H9 (cell line): ENCODE data around the gene C19orf81. TPM values are rescaled to one million over a fixed set of nuclear protein-coding genes. Genes with fewer than 3 reads are reported as not detected.

Experiments used
- DNase-seq: peaks from one replicate; pipeline ENCODE4 v3.0.0-alpha.2; 2017
- H2AFZ ChIP-seq: one replicate; pipeline ENCODE4 v1.6.1; 2013; ENCODE audit warnings: mild to moderate bottlenecking, low read length, control low read depth, moderate library complexity
- H2AK5ac ChIP-seq: 2 replicates; pipeline ENCODE4 v1.6.1; 2013; ENCODE audit warnings: low read length, control low read depth, mixed read lengths; ENCODE audit not compliant: insufficient read length
- H2BK120ac ChIP-seq: one replicate; pipeline ENCODE4 v1.6.1; 2013; ENCODE audit warnings: low read depth, mild to moderate bottlenecking, low read length, control low read depth, inconsistent platforms; ENCODE audit not compliant: poor library complexity, severe bottlenecking
- H2BK12ac ChIP-seq: 2 replicates; pipeline ENCODE4 v1.6.1; 2013; ENCODE audit warnings: low read length, control low read depth, mixed read lengths, low read depth; ENCODE audit not compliant: insufficient read length
- H2BK15ac ChIP-seq: 2 replicates; pipeline ENCODE4 v1.6.1; 2013; ENCODE audit warnings: low read depth, low read length, control low read depth
- H2BK20ac ChIP-seq: one replicate; pipeline ENCODE4 v1.6.1; 2013; ENCODE audit warnings: low read depth, mild to moderate bottlenecking, low read length, control low read depth, inconsistent platforms; ENCODE audit not compliant: poor library complexity, severe bottlenecking
- H2BK5ac ChIP-seq: 2 replicates; pipeline ENCODE4 v1.6.1; 2013; ENCODE audit warnings: low read length, control low read depth, mixed read lengths; ENCODE audit not compliant: insufficient read length
- H3K14ac ChIP-seq: 2 replicates; pipeline ENCODE4 v1.6.1; 2013; ENCODE audit warnings: low read length, control low read depth; ENCODE audit not compliant: insufficient read depth
- H3K18ac ChIP-seq: 2 replicates; pipeline ENCODE4 v1.6.1; 2013; ENCODE audit warnings: low read depth, mild to moderate bottlenecking, mixed read lengths, low read length, control low read depth; ENCODE audit not compliant: insufficient read length
- H3K23ac ChIP-seq: 2 replicates; pipeline ENCODE4 v1.6.1; 2013; ENCODE audit warnings: low read length, control low read depth, mixed read lengths, low read depth; ENCODE audit not compliant: insufficient read length
- H3K23me2 ChIP-seq: 2 replicates; pipeline ENCODE4 v1.6.1; 2013; ENCODE audit warnings: low read depth, mild to moderate bottlenecking, mixed read lengths, low read length, control low read depth; ENCODE audit not compliant: insufficient read length, poor library complexity, severe bottlenecking
- H3K27ac ChIP-seq: 2 replicates; pipeline ENCODE4 v1.5.1; 2013; ENCODE audit warnings: low read length, control low read depth, mixed read lengths, low read depth; ENCODE audit not compliant: insufficient read length
- H3K27me3 ChIP-seq: 2 replicates; pipeline ENCODE4 v1.6.1; 2013; ENCODE audit warnings: low read length, control low read depth, inconsistent platforms; ENCODE audit not compliant: insufficient read depth
- H3K4ac ChIP-seq: 2 replicates; pipeline ENCODE4 v1.6.1; 2013; ENCODE audit warnings: low read depth, mild to moderate bottlenecking, control low read depth, inconsistent platforms, low read length, moderate library complexity
- H3K4me1 ChIP-seq: 2 replicates; pipeline ENCODE4 v1.6.1; 2013; ENCODE audit warnings: low read length, control low read depth, inconsistent platforms; ENCODE audit not compliant: insufficient read depth
- H3K4me2 ChIP-seq: 2 replicates; pipeline ENCODE4 v1.6.1; 2013; ENCODE audit warnings: low read length, control low read depth, mixed read lengths; ENCODE audit not compliant: insufficient read length, insufficient read depth
- H3K56ac ChIP-seq: 2 replicates; pipeline ENCODE4 v1.6.1; 2013; ENCODE audit warnings: low read depth, mild to moderate bottlenecking, mixed read lengths, low read length, control low read depth; ENCODE audit not compliant: insufficient read length
- H3K79me1 ChIP-seq: 2 replicates; pipeline ENCODE4 v1.6.1; 2013; ENCODE audit warnings: low read depth, mild to moderate bottlenecking, moderate library complexity, low read length, control low read depth, inconsistent platforms; ENCODE audit not compliant: insufficient read depth, poor library complexity, severe bottlenecking
- H3K79me2 ChIP-seq: 2 replicates; pipeline ENCODE4 v1.6.1; 2013; ENCODE audit warnings: low read length, control low read depth, inconsistent platforms; ENCODE audit not compliant: insufficient read depth
- H3K9ac ChIP-seq: 2 replicates; pipeline ENCODE4 v1.6.1; 2013; ENCODE audit warnings: low read length, control low read depth, mixed read lengths; ENCODE audit not compliant: insufficient read length; ENCODE audit errors: extremely low read depth
- H3K9me3 ChIP-seq: one replicate; pipeline ENCODE4 v1.6.1; 2013; ENCODE audit warnings: low read depth, low read length, inconsistent platforms; ENCODE audit not compliant: control insufficient read depth
- H3T11ph ChIP-seq: one replicate; pipeline ENCODE4 v1.6.1; 2013; ENCODE audit warnings: mild to moderate bottlenecking, low read length, control low read depth, inconsistent platforms
- H4K20me1 ChIP-seq: one replicate; pipeline ENCODE4 v1.6.1; 2013; ENCODE audit not compliant: control insufficient read depth, insufficient read length, insufficient read depth
- H4K5ac ChIP-seq: 2 replicates; pipeline ENCODE4 v1.6.1; 2013; ENCODE audit warnings: low read depth, mild to moderate bottlenecking, mixed read lengths, low read length, control low read depth; ENCODE audit not compliant: insufficient read length
- H4K8ac ChIP-seq: replicated peaks from 2 replicates; pipeline ENCODE4 v1.6.1; 2013; ENCODE audit warnings: low read length, control low read depth, mixed read lengths, low read depth; ENCODE audit not compliant: insufficient read length
- H4K91ac ChIP-seq: 2 replicates; pipeline ENCODE4 v1.6.1; 2013; ENCODE audit warnings: low read depth, mild to moderate bottlenecking, moderate library complexity, mixed read lengths, low read length, control low read depth; ENCODE audit not compliant: insufficient read length
- H3K27ac Mint-ChIP-seq, 3 experiments: 2 replicates in 2 of 3; 3 replicates in 1 of 3; pipeline ENCODE4 v1.8.0; 2020 to 2021; ENCODE audit warnings: mixed read lengths in 3 of 3, mild to moderate bottlenecking in 1 of 3, moderate library complexity in 1 of 3
- H3K27me3 Mint-ChIP-seq: 2 replicates; pipeline ENCODE4 v1.8.0; 2021; ENCODE audit warnings: low read depth, mild to moderate bottlenecking, moderate library complexity, mixed read lengths
- H3K36me3 Mint-ChIP-seq, 3 experiments: 2 replicates in 2 of 3; 3 replicates in 1 of 3; pipeline ENCODE4 v1.8.0; 2020 to 2021; ENCODE audit warnings: low read depth in 3 of 3, mixed read lengths in 3 of 3; ENCODE audit not compliant: insufficient read depth in 1 of 3
- H3K4me1 Mint-ChIP-seq, 2 experiments: 2 replicates each; pipeline ENCODE4 v1.8.0; 2020; ENCODE audit warnings: mixed read lengths in 2 of 2
- H3K4me3 Mint-ChIP-seq, 2 experiments: 2 replicates in 1 of 2; 3 replicates in 1 of 2; pipeline ENCODE4 v1.8.0; 2020 to 2021; ENCODE audit warnings: mild to moderate bottlenecking in 2 of 2, mixed read lengths in 2 of 2, moderate library complexity in 1 of 2
- H3K9me3 Mint-ChIP-seq, 2 experiments: 2 replicates in 1 of 2; 3 replicates in 1 of 2; pipeline ENCODE4 v1.8.0; 2020; ENCODE audit warnings: mild to moderate bottlenecking in 2 of 2, mixed read lengths in 2 of 2, moderate library complexity in 1 of 2
- CTCF ChIP-seq: fragments of 200-600 bp; sonication (generic); conservative IDR thresholded peaks from 3 replicates; pipeline ENCODE4 v1.8.0; 2021; ENCODE audit warnings: antibody characterized with exemption, mild to moderate bottlenecking
- WGBS: extraction: QIAGEN DNeasy Blood & Tissue Kit; methylation state at CpG from one replicate; pipeline ENCODE4 v1.1.7; 2013; ENCODE audit warnings: missing lambda C conversion rate, low lambda C conversion rate, mixed read lengths; ENCODE audit not compliant: insufficient read length; ENCODE audit errors: extremely low coverage; 5-methylcytosine and 5-hydroxymethylcytosine counted together
- total RNA-seq: library from RNA; stranded (reverse); gene quantifications from 2 replicates; pipeline ENCODE4 v1.2.1, GENCODE V29; 2021

C19orf81 gene
- total RNA-seq, 1 experiment from 2014 or later: 11.0 TPM

- H2BK15ac ChIP-seq: no peak overlapping the region
- H3K23ac ChIP-seq: no peak overlapping the region
- H3K9me3 ChIP-seq: no peaks in the 10 kb centered on the region
- H3K14ac ChIP-seq: no peak overlapping the region
- H2BK12ac ChIP-seq: no peak overlapping the region
- no peak overlapping the region for H2BK120ac ChIP-seq
- no peaks in the 10 kb centered on the region for H3K4me1 ChIP-seq
- no peaks in the 10 kb centered on the region for H3K79me1 ChIP-seq
- Mint-ChIP-seq H3K36me3 (no peaks in the 10 kb centered on the region), H3K27ac (no peak overlapping the region), H3K4me1 (peaks cover 2 to 10% of the 10 kb centered on the region in 2 experiments; a peak in 3 of 4 replicates), H3K9me3 (no peaks in the 10 kb centered on the region), H3K4me3 (no peak overlapping the region), H3K27me3 (peaks cover 16% of the 10 kb centered on the region)
- H3K9ac ChIP-seq: no peak overlapping the region
- no peak overlapping the region for H4K91ac ChIP-seq
- DNase-seq: no peak
- H3K79me2 ChIP-seq: no peaks in the 10 kb centered on the region
- no peak overlapping the region for H3T11ph ChIP-seq
- H3K4ac ChIP-seq: no peak overlapping the region
- H2BK5ac ChIP-seq: no peak overlapping the region
- H3K27ac ChIP-seq: no peak overlapping the region
- no peak overlapping the region for H4K8ac ChIP-seq
- TF ChIP-seq CTCF: no peak
- 100% methylated on average over 1 of the region's 1 CpG for WGBS
- H3K56ac ChIP-seq: no peak overlapping the region
- no peak overlapping the region for H2AFZ ChIP-seq
- no peak overlapping the region for H3K4me2 ChIP-seq
- H4K20me1 ChIP-seq: no peaks in the 10 kb centered on the region
- no peak overlapping the region for H4K5ac ChIP-seq
- H3K23me2 ChIP-seq: peaks cover 3% of the 10 kb centered on the region
- H2AK5ac ChIP-seq: no peak overlapping the region
- H2BK20ac ChIP-seq: no peak overlapping the region
- H3K27me3 ChIP-seq: peaks cover 4% of the 10 kb centered on the region
- no peak overlapping the region for H3K18ac ChIP-seq
These were observed 4.8 kb upstream of the C19orf81 start for GRCh38 chr19:50644315-50644915.
